Measurements from ENCODE around the gene ARL15. TPM values are rescaled to one million over a fixed set of nuclear protein-coding genes. Genes with fewer than 3 reads are reported as not detected.
A peak's percentile ranks its signal among the peaks of the same experiment; 100 is the strongest.

The ARL15 gene
- total RNA-seq, 1 donor from 2014 or later: 10.4 TPM

- no peaks in the 10 kb centered on the region for H3K36me3 Mint-ChIP-seq (ENCODE audit: low read depth)
- H3K4me1 Mint-ChIP-seq (ENCODE audit: low read depth): no peaks in the 10 kb centered on the region
- H3K27ac Mint-ChIP-seq: no peak overlapping the region
- no peaks in the 10 kb centered on the region for H3K9me3 Mint-ChIP-seq
- intact Hi-C loops (cut with micrococcal nuclease): no loop called here
- no peak for DNase-seq (ENCODE audit: low spot score)
- no peak overlapping the region for H3K4me3 Mint-ChIP-seq
- no peaks in the 10 kb centered on the region for H3K27me3 Mint-ChIP-seq (ENCODE audit: insufficient read depth)
These were observed 373.7 kb downstream of the ARL15 start for GRCh38 chr5:53936481-53937352.

- Mint-ChIP-seq H3K4me1 (ENCODE audit: low read depth) (no peaks in the 10 kb centered on the region), H3K27ac (no peak overlapping the region), H3K4me3 (no peak overlapping the region), H3K9me3 (no peaks in the 10 kb centered on the region), H3K27me3 (ENCODE audit: insufficient read depth) (no peaks in the 10 kb centered on the region), H3K36me3 (ENCODE audit: low read depth) (no peaks in the 10 kb centered on the region)
- DNase-seq (ENCODE audit: low spot score): no peak
- intact Hi-C loops (cut with micrococcal nuclease): no loop called here
These were observed 376.1 kb downstream of the ARL15 start for GRCh38 chr5:53934151-53934820.

DNA sequence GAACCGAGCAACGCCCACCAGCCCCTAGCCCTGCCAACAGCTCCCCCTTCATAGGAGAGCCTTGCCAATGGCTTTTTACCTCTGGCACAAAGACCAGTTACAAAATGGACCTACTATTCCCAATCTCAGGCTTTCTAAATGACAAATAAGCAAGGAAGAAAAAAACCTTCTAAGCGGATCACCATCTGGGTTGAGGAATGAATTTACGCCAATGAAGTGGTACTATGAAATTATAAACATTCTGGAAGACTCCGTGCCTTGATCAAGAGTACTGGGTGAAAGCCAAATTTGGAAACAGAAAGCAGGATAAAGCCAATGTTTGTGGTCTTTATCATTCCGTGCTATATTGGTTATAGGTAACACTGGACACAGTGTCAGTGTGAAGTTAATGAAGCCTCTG lies 378.0 kb downstream of the ARL15 start:
- Mint-ChIP-seq H3K4me1 (ENCODE audit: low read depth) (no peaks in the 10 kb centered on the region), H3K36me3 (ENCODE audit: low read depth) (no peaks in the 10 kb centered on the region), H3K9me3 (no peaks in the 10 kb centered on the region), H3K27me3 (ENCODE audit: insufficient read depth) (no peaks in the 10 kb centered on the region), H3K27ac (no peak overlapping the region), H3K4me3 (no peak overlapping the region)
- no peak for DNase-seq (ENCODE audit: low spot score)
- intact Hi-C loops (cut with micrococcal nuclease): no loop called here

DNA sequence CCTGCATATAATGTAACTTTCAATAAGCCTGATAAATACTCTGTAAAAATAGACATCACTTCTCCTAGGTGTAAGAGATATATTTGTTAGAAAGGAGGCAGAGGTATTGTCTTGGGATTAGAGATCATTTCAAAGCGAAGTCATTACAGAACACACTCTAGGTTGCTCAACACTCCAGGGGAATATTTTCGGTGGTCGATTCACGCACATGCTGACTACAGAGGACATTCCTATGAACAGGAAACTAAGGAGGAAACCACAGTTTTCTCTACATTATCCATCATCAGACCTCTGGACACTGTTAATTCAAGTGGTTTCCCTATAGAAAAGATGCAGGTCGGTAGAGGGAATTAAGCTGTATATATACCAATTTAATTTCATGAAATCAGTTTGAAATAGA lies 379.9 kb downstream of the ARL15 start:
- no peak overlapping the region for H3K27ac Mint-ChIP-seq
- H3K27me3 Mint-ChIP-seq (ENCODE audit: insufficient read depth): no peaks in the 10 kb centered on the region
- intact Hi-C loops (cut with micrococcal nuclease): no loop called here

GRCh38 chr5:53929570-53929969 lies 380.8 kb downstream of the ARL15 start:
- intact Hi-C loops (cut with micrococcal nuclease): no loop called here
- no peaks in the 10 kb centered on the region for H3K9me3 Mint-ChIP-seq
- H3K27ac Mint-ChIP-seq: no peak overlapping the region
- no peaks in the 10 kb centered on the region for H3K27me3 Mint-ChIP-seq (ENCODE audit: insufficient read depth)
- H3K4me3 Mint-ChIP-seq: no peak overlapping the region
- H3K4me1 Mint-ChIP-seq (ENCODE audit: low read depth): no peaks in the 10 kb centered on the region
- no peaks in the 10 kb centered on the region for H3K36me3 Mint-ChIP-seq (ENCODE audit: low read depth)
- no peak for DNase-seq (ENCODE audit: low spot score)

More for the DNA sequence above, 379.9 kb downstream of the ARL15 start:
- DNase-seq (ENCODE audit: low spot score): no peak
- Mint-ChIP-seq H3K4me3 (no peak overlapping the region), H3K9me3 (no peaks in the 10 kb centered on the region), H3K4me1 (ENCODE audit: low read depth) (no peaks in the 10 kb centered on the region), H3K36me3 (ENCODE audit: low read depth) (no peaks in the 10 kb centered on the region)

DNA sequence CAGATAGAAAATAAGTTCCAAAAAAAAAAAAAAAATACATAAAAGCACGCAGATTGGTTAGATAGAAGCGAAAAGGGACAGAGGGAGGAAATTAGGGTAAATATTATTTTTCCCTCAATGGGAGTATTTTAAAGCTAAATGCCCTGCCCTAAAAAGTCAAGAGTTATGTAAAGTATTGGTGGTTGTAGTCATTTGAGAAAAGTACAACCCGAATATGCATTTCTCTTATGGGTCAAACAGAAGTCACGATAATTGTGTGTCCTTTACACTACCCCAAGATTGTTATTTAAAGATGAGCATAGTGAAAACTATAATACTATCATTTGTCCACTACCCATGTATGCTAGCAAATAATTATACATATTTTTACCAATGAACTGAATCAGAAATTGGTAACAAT lies 381.2 kb downstream of the ARL15 start:
- Mint-ChIP-seq H3K9me3 (no peaks in the 10 kb centered on the region), H3K27ac (no peak overlapping the region), H3K36me3 (ENCODE audit: low read depth) (no peaks in the 10 kb centered on the region), H3K27me3 (ENCODE audit: insufficient read depth) (no peaks in the 10 kb centered on the region), H3K4me1 (ENCODE audit: low read depth) (no peaks in the 10 kb centered on the region), H3K4me3 (no peak overlapping the region)
- DNase-seq (ENCODE audit: low spot score): no peak
- intact Hi-C loops (cut with micrococcal nuclease): no loop called here

DNA sequence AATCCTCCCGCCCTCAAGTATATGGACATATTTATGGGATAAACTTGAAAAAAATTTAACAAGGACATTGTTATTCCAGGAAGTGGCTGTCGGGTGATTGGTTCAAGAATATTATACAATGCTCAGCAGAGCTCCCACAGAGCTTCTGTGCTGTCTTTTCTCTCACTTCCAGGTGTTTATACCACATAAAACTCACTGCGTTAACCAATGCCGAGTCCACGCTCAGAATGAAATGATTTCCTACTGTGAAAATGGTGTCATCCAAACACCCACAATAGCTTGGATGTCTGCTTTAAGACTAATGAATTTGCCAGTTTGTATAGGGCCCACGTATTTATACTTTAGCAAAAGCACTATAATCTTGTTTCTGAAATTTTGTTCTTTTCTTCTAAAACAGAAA lies 381.7 kb downstream of the ARL15 start:
- no peak for DNase-seq (ENCODE audit: low spot score)
- intact Hi-C loops (cut with micrococcal nuclease): no loop called here
- no peaks in the 10 kb centered on the region for H3K27me3 Mint-ChIP-seq (ENCODE audit: insufficient read depth)
- no peaks in the 10 kb centered on the region for H3K4me1 Mint-ChIP-seq (ENCODE audit: low read depth)
- no peaks in the 10 kb centered on the region for H3K9me3 Mint-ChIP-seq
- no peak overlapping the region for H3K27ac Mint-ChIP-seq
- H3K36me3 Mint-ChIP-seq (ENCODE audit: low read depth): no peaks in the 10 kb centered on the region
- no peak overlapping the region for H3K4me3 Mint-ChIP-seq

DNA sequence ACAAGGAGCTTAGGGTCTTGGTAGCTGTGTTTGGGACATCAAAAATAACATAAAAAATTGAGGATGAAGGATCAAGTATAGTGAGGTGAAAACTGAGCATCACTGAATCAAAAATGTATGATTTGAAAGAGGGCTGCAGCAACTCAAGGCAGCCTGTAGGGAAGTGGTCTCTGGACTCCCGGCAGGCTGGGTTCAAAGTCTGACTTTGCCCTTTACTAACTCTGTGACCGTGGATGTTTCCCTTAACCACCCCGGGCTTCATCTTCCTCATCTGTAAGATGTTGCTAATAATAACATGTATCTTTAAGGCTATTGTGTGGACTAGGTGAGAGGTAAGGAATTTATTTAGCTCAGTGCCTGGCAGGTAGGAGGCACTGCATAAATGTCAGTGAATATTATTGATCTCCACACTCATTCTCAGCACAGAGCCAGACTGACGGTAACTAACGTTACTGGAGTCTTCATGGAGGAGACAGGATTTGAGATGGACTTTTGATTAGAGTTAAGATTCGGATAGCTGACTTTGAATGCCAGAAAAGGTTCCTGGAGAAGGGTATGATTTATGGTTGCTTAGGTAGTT lies 382.6 kb downstream of the ARL15 start:
- no peak for DNase-seq (ENCODE audit: low spot score)
- H3K27ac Mint-ChIP-seq: no peak overlapping the region
- no peaks in the 10 kb centered on the region for H3K9me3 Mint-ChIP-seq
- H3K4me1 Mint-ChIP-seq (ENCODE audit: low read depth): no peaks in the 10 kb centered on the region
- H3K36me3 Mint-ChIP-seq (ENCODE audit: low read depth): no peaks in the 10 kb centered on the region
- no peaks in the 10 kb centered on the region for H3K27me3 Mint-ChIP-seq (ENCODE audit: insufficient read depth)
- H3K4me3 Mint-ChIP-seq: no peak overlapping the region
- intact Hi-C loops (cut with micrococcal nuclease): no loop called here

DNA sequence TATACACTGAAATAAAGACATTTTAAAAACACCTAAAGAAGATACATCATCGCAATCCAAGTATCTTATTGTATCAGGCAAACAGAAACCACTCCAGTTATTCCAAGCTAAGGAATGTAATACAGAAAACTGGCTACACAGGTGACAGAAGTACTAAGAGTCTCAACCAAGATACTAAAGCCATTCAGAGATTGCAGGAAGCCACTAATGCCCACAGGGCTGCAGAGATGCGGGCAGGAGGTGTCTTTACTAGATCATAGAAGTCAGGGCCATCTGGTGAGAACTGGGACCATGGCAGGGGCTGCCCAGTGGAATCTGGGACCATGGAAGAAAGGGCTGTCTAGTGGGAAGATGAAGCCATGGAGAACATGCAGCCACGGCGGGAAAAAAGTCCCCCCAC lies 384.3 kb downstream of the ARL15 start:
- Mint-ChIP-seq H3K27ac (no peak overlapping the region), H3K27me3 (ENCODE audit: insufficient read depth) (no peaks in the 10 kb centered on the region), H3K9me3 (no peaks in the 10 kb centered on the region), H3K4me1 (ENCODE audit: low read depth) (no peaks in the 10 kb centered on the region), H3K4me3 (no peak overlapping the region), H3K36me3 (ENCODE audit: low read depth) (no peaks in the 10 kb centered on the region)
- DNase-seq (ENCODE audit: low spot score): no peak
- intact Hi-C loops (cut with micrococcal nuclease): no loop called here

GRCh38 chr5:53924392-53924791 lies 386.0 kb downstream of the ARL15 start:
- intact Hi-C loops (cut with micrococcal nuclease): no loop called here
- H3K27ac Mint-ChIP-seq: no peak overlapping the region
- no peaks in the 10 kb centered on the region for H3K36me3 Mint-ChIP-seq (ENCODE audit: low read depth)
- no peak for DNase-seq (ENCODE audit: low spot score)
- H3K4me3 Mint-ChIP-seq: no peak overlapping the region
- H3K4me1 Mint-ChIP-seq (ENCODE audit: low read depth): no peaks in the 10 kb centered on the region
- H3K9me3 Mint-ChIP-seq: no peaks in the 10 kb centered on the region
- no peaks in the 10 kb centered on the region for H3K27me3 Mint-ChIP-seq (ENCODE audit: insufficient read depth)

DNA sequence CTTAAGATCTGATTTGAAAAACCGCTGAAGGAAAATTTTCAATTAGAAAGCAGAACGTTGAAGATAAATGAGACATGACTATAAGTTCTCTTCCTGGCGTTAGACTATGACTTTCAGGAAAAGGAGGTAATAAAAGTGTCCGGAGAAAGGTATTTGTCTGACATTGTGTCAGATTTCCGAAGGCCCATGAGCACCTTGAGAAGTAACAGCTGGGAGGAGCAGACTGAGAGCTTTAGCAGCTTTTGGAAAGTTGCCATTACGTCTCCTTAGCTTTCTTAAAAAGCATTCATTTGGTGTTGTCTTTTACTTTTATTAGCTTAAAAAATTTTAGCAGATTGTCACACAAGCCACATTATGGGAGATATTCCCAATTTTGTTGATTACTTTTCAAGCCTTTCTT lies 386.4 kb downstream of the ARL15 start:
- H3K27ac Mint-ChIP-seq: no peak overlapping the region
- no peaks in the 10 kb centered on the region for H3K36me3 Mint-ChIP-seq (ENCODE audit: low read depth)
- no peak for DNase-seq (ENCODE audit: low spot score)
- no peaks in the 10 kb centered on the region for H3K27me3 Mint-ChIP-seq (ENCODE audit: insufficient read depth)
- H3K9me3 Mint-ChIP-seq: no peaks in the 10 kb centered on the region
- no peaks in the 10 kb centered on the region for H3K4me1 Mint-ChIP-seq (ENCODE audit: low read depth)
- H3K4me3 Mint-ChIP-seq: no peak overlapping the region
- intact Hi-C loops (cut with micrococcal nuclease): no loop called here

GRCh38 chr5:53922508-53923498 lies 387.6 kb downstream of the ARL15 start:
- H3K4me3 Mint-ChIP-seq: no peak overlapping the region
- intact Hi-C loops (cut with micrococcal nuclease): no loop called here
- no peaks in the 10 kb centered on the region for H3K9me3 Mint-ChIP-seq
- H3K4me1 Mint-ChIP-seq (ENCODE audit: low read depth): no peaks in the 10 kb centered on the region
- no peaks in the 10 kb centered on the region for H3K27me3 Mint-ChIP-seq (ENCODE audit: insufficient read depth)
- H3K36me3 Mint-ChIP-seq (ENCODE audit: low read depth): no peaks in the 10 kb centered on the region
- H3K27ac Mint-ChIP-seq: peak overlapping the region; percentile 27
- DNase-seq (ENCODE audit: low spot score): no peak

Measured in activated T-helper 1 cell treated with anti-CD3 and anti-CD28 coated beads, Interleukin-12 subunit alpha, Interleukin-12 subunit beta, Interleukin-2, Interleukin-4 antibody, amounts not matched to agents 30 ng/mL and 10 ng/mL and 1 ng/mL, durations not matched to agents 14 hours and 24 hours and 36 hours (primary cell).